GM23338 (cell line): ENCODE measurements around the gene CACNB1. TPM values are rescaled to one million over a fixed set of nuclear protein-coding genes. Genes with fewer than 3 reads are reported as not detected.

Experiments used
- ATAC-seq: fragments of 200-7000 bp; cut with Tn5 transposase; 3 replicates; pipeline ENCODE4 v1.9.1; 2020
- DNase-seq: peaks from one replicate; pipeline ENCODE4 v3.0.0-alpha.2; 2015; ENCODE audit warnings: low spot score
- H2AFZ ChIP-seq: fragments of 200-600 bp; sonication (generic); 2 replicates; pipeline ENCODE4 v1.8.0; 2016; ENCODE audit warnings: antibody characterized with exemption, mild to moderate bottlenecking, moderate library complexity
- H3F3A ChIP-seq: fragments of 200-600 bp; sonication (generic); replicated peaks from 2 replicates; pipeline ENCODE4 v1.8.0; 2017; ENCODE audit warnings: antibody characterized with exemption, mixed run types, low read depth
- H3K27ac ChIP-seq: fragments of 200-600 bp; sonication (generic); 2 replicates; pipeline ENCODE4 v1.6.1; 2016; ENCODE audit warnings: low read depth
- H3K27me3 ChIP-seq: fragments of 200-600 bp; sonication (generic); 2 replicates; pipeline ENCODE4 v1.8.0; 2016; ENCODE audit warnings: mild to moderate bottlenecking, mixed run types, moderate library complexity; ENCODE audit not compliant: insufficient read depth
- H3K36me3 ChIP-seq: fragments of 200-600 bp; sonication (generic); 2 replicates; pipeline ENCODE4 v1.8.0; 2016; ENCODE audit warnings: mild to moderate bottlenecking; ENCODE audit not compliant: insufficient read depth
- H3K4me1 ChIP-seq: fragments of 200-600 bp; sonication (generic); 2 replicates; pipeline ENCODE4 v1.8.0; 2016; ENCODE audit warnings: mild to moderate bottlenecking, moderate library complexity; ENCODE audit not compliant: insufficient read depth
- H3K4me2 ChIP-seq: fragments of 200-600 bp; sonication (generic); 2 replicates; pipeline ENCODE4 v1.7.1; 2017; ENCODE audit warnings: mixed run types
- H3K4me3 ChIP-seq: fragments of 200-600 bp; sonication (generic); 2 replicates; pipeline ENCODE4 v1.6.1; 2016; ENCODE audit warnings: mixed run types
- H3K79me2 ChIP-seq: fragments of 200-600 bp; sonication (generic); replicated peaks from 2 replicates; pipeline ENCODE4 v1.8.0; 2017; ENCODE audit warnings: mild to moderate bottlenecking; ENCODE audit not compliant: insufficient read depth
- H3K9me2 ChIP-seq: fragments of 200-600 bp; sonication (generic); 2 replicates; pipeline ENCODE4 v1.8.0; 2017; ENCODE audit not compliant: insufficient read depth
- H4K20me1 ChIP-seq: fragments of 200-600 bp; sonication (generic); replicated peaks from 2 replicates; pipeline ENCODE4 v1.8.0; 2017; ENCODE audit warnings: mild to moderate bottlenecking; ENCODE audit not compliant: insufficient read depth
- H3K27ac Mint-ChIP-seq: 2 replicates; pipeline ENCODE4 v1.8.0; 2020; ENCODE audit warnings: inconsistent platforms, mild to moderate bottlenecking, moderate library complexity, mixed read lengths
- H3K27me3 Mint-ChIP-seq: 3 replicates; pipeline ENCODE4 v1.8.0; 2022; ENCODE audit warnings: low read depth, mild to moderate bottlenecking, moderate library complexity, mixed read lengths, inconsistent platforms; ENCODE audit not compliant: insufficient read depth, poor library complexity
- H3K36me3 Mint-ChIP-seq: 3 replicates; pipeline ENCODE4 v1.8.0; 2021; ENCODE audit warnings: low read depth, mild to moderate bottlenecking, inconsistent platforms, moderate library complexity, mixed read lengths
- H3K4me1 Mint-ChIP-seq: 3 replicates; pipeline ENCODE4 v1.8.0; 2020; ENCODE audit warnings: mild to moderate bottlenecking, inconsistent platforms, mixed read lengths
- H3K4me3 Mint-ChIP-seq: 3 replicates; pipeline ENCODE4 v1.8.0; 2021; ENCODE audit warnings: moderate library complexity, mild to moderate bottlenecking, inconsistent platforms, mixed read lengths
- H3K9me3 Mint-ChIP-seq: 3 replicates; pipeline ENCODE4 v1.8.0; 2020; ENCODE audit warnings: moderate library complexity, mild to moderate bottlenecking, inconsistent platforms, mixed read lengths
- CREB1 ChIP-seq: fragments of 250-450 bp; sonication (Bioruptor Pico); IDR thresholded peaks from 2 replicates; pipeline ENCODE4 v1.5.0; 2020; ENCODE audit warnings: low read depth, mild to moderate bottlenecking, moderate library complexity
- CTCF ChIP-seq, 2 experiments: fragments of 200-600 bp in 1 of 2; sonication (generic) in 1 of 2; conservative IDR thresholded peaks; 2 replicates each; pipeline versions ENCODE4 v1.5.1 to v1.6.1; 2016 to 2017; ENCODE audit warnings: antibody characterized with exemption in 2 of 2, low read depth in 2 of 2, mild to moderate bottlenecking in 2 of 2, moderate library complexity in 1 of 2
- EZH2 ChIP-seq: fragments of 200-600 bp; sonication (generic); IDR thresholded peaks from one replicate; pipeline ENCODE4 v1.8.0; 2017; ENCODE audit warnings: antibody characterized with exemption, mild to moderate bottlenecking, low read depth; ENCODE audit not compliant: unreplicated experiment
- EZH2phosphoT487 ChIP-seq: fragments of 200-600 bp; sonication (generic); IDR thresholded peaks from one replicate; pipeline ENCODE4 v1.8.1; 2018; ENCODE audit warnings: antibody characterized with exemption; ENCODE audit not compliant: unreplicated experiment
- NANOG ChIP-seq: IDR thresholded peaks from 2 replicates; pipeline ENCODE4 v1.6.1; 2016; ENCODE audit warnings: antibody characterized with exemption, borderline replicate concordance
- POLR2AphosphoS5 ChIP-seq: IDR thresholded peaks from 2 replicates; pipeline ENCODE4 v1.6.1; 2016; ENCODE audit warnings: antibody characterized with exemption, low read depth
- ZNF331 ChIP-seq: fragments of 250-450 bp; sonication (Bioruptor Pico); IDR thresholded peaks from 2 replicates; pipeline ENCODE4 v1.5.0; 2020; ENCODE audit warnings: low read depth, mild to moderate bottlenecking, moderate library complexity
- polyA plus RNA-seq: library from polyadenylated mRNA; unstranded; fragments of >200 nt; fragmentation: Nextera tagmentation; extraction: Ambion mirVana; gene quantifications from 2 replicates; pipeline ENCODE4 v1.2.1, GENCODE V29; 2016
- total RNA-seq: library from RNA; depleted of rRNA; stranded (reverse); fragments of >200 nt; shearing (Covaris generic); gene quantifications from 2 replicates; pipeline ENCODE4 v1.2.3, GENCODE V29; 2014
- TF ChIP-seq, protein P1 (sequence below): fragments of 250-450 bp; sonication (Bioruptor Pico); IDR thresholded peaks from 2 replicates; pipeline ENCODE4 v1.5.0; 2020; ENCODE audit warnings: mild to moderate bottlenecking, moderate library complexity
- TF ChIP-seq, protein P2 (sequence below): IDR thresholded peaks from one replicate; pipeline ENCODE4 v1.6.1; 2018; ENCODE audit warnings: antibody characterized with exemption; ENCODE audit not compliant: unreplicated experiment

Gene CACNB1
- total and polyA plus RNA-seq, 2 experiments from 2014 or later, result 8.4 to 13.1 TPM

GRCh38 chr17:39186481-39187002 is 10.9 kb downstream of the CACNB1 start (continued):
- TF ChIP-seq, protein P1, sequence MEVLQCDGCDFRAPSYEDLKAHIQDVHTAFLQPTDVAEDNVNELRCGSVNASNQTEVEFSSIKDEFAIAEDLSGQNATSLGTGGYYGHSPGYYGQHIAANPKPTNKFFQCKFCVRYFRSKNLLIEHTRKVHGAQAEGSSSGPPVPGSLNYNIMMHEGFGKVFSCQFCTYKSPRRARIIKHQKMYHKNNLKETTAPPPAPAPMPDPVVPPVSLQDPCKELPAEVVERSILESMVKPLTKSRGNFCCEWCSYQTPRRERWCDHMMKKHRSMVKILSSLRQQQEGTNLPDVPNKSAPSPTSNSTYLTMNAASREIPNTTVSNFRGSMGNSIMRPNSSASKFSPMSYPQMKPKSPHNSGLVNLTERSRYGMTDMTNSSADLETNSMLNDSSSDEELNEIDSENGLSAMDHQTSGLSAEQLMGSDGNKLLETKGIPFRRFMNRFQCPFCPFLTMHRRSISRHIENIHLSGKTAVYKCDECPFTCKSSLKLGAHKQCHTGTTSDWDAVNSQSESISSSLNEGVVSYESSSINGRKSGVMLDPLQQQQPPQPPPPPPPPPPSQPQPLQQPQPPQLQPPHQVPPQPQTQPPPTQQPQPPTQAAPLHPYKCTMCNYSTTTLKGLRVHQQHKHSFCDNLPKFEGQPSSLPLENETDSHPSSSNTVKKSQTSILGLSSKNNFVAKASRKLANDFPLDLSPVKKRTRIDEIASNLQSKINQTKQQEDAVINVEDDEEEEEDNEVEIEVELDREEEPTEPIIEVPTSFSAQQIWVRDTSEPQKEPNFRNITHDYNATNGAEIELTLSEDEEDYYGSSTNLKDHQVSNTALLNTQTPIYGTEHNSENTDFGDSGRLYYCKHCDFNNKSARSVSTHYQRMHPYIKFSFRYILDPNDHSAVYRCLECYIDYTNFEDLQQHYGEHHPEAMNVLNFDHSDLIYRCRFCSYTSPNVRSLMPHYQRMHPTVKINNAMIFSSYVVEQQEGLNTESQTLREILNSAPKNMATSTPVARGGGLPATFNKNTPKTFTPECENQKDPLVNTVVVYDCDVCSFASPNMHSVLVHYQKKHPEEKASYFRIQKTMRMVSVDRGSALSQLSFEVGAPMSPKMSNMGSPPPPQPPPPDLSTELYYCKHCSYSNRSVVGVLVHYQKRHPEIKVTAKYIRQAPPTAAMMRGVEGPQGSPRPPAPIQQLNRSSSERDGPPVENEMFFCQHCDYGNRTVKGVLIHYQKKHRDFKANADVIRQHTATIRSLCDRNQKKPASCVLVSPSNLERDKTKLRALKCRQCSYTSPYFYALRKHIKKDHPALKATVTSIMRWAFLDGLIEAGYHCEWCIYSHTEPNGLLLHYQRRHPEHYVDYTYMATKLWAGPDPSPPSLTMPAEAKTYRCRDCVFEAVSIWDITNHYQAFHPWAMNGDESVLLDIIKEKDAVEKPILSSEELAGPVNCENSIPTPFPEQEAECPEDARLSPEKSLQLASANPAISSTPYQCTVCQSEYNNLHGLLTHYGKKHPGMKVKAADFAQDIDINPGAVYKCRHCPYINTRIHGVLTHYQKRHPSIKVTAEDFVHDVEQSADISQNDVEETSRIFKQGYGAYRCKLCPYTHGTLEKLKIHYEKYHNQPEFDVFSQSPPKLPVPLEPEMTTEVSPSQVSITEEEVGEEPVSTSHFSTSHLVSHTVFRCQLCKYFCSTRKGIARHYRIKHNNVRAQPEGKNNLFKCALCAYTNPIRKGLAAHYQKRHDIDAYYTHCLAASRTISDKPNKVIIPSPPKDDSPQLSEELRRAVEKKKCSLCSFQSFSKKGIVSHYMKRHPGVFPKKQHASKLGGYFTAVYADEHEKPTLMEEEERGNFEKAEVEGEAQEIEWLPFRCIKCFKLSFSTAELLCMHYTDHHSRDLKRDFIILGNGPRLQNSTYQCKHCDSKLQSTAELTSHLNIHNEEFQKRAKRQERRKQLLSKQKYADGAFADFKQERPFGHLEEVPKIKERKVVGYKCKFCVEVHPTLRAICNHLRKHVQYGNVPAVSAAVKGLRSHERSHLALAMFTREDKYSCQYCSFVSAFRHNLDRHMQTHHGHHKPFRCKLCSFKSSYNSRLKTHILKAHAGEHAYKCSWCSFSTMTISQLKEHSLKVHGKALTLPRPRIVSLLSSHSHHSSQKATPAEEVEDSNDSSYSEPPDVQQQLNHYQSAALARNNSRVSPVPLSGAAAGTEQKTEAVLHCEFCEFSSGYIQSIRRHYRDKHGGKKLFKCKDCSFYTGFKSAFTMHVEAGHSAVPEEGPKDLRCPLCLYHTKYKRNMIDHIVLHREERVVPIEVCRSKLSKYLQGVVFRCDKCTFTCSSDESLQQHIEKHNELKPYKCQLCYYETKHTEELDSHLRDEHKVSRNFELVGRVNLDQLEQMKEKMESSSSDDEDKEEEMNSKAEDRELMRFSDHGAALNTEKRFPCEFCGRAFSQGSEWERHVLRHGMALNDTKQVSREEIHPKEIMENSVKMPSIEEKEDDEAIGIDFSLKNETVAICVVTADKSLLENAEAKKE, result no peak
- TF ChIP-seq POLR2AphosphoS5 (no peak), EZH2 (no peak), CREB1 (CRISPR knock-in tag) (no peak)
- TF ChIP-seq, protein P2, sequence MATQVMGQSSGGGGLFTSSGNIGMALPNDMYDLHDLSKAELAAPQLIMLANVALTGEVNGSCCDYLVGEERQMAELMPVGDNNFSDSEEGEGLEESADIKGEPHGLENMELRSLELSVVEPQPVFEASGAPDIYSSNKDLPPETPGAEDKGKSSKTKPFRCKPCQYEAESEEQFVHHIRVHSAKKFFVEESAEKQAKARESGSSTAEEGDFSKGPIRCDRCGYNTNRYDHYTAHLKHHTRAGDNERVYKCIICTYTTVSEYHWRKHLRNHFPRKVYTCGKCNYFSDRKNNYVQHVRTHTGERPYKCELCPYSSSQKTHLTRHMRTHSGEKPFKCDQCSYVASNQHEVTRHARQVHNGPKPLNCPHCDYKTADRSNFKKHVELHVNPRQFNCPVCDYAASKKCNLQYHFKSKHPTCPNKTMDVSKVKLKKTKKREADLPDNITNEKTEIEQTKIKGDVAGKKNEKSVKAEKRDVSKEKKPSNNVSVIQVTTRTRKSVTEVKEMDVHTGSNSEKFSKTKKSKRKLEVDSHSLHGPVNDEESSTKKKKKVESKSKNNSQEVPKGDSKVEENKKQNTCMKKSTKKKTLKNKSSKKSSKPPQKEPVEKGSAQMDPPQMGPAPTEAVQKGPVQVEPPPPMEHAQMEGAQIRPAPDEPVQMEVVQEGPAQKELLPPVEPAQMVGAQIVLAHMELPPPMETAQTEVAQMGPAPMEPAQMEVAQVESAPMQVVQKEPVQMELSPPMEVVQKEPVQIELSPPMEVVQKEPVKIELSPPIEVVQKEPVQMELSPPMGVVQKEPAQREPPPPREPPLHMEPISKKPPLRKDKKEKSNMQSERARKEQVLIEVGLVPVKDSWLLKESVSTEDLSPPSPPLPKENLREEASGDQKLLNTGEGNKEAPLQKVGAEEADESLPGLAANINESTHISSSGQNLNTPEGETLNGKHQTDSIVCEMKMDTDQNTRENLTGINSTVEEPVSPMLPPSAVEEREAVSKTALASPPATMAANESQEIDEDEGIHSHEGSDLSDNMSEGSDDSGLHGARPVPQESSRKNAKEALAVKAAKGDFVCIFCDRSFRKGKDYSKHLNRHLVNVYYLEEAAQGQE, result no peak

- Histone ChIP-seq H2AFZ (no peak overlapping the region), H3K27me3 (no peaks in the 10 kb centered on the region), H3K79me2 (no peaks in the 10 kb centered on the region), H3K4me2 (no peak overlapping the region), H3K9me2 (no peaks in the 10 kb centered on the region), H3K4me3 (no peak overlapping the region), H3K27ac (no peak overlapping the region), H4K20me1 (no peaks in the 10 kb centered on the region; the same call in 1 of the 2 replicates), H3K4me1 (no peaks in the 10 kb centered on the region), H3F3A (0 out of 2 replicates have a peak, but pooled peaks cover 2% of the 10 kb centered on the region), H3K36me3 (peaks cover 18% of the 10 kb centered on the region)
- DNase-seq, result no peak
- Mint-ChIP-seq H3K4me3 (no peak overlapping the region), H3K4me1 (no peaks in the 10 kb centered on the region), H3K36me3 (peaks cover 44% of the 10 kb centered on the region), H3K9me3 (no peaks in the 10 kb centered on the region), H3K27ac (no peak overlapping the region), H3K27me3 (peaks cover 5% of the 10 kb centered on the region)
- ATAC-seq, result no peak
- TF ChIP-seq, protein P2, result no peak
- TF ChIP-seq CREB1 (CRISPR knock-in tag), result no peak
- TF ChIP-seq EZH2phosphoT487, result no peak
- TF ChIP-seq EZH2, result no peak
- no peak for TF ChIP-seq ZNF331 (CRISPR knock-in tag)
- TF ChIP-seq NANOG, result no peak
- no peak for TF ChIP-seq CTCF (conservative IDR thresholded peaks at IDR 0.05; ENCODE audit: low read depth in 2 of 2)
Measured at GRCh38 chr17:39183720-39184119, 13.7 kb downstream of the CACNB1 start.
